BJ (cell line): ENCODE data around the gene PAGE2. TPM values are rescaled to one million over a fixed set of nuclear protein-coding genes. Genes with fewer than 3 reads are reported as not detected.

Source experiments
- CTCF ChIA-PET: fragments of 350-600 bp; formaldehyde crosslinking; extraction: SDS; loops from one replicate; lab custom pipeline; 2021; ENCODE audit warnings: antibody characterized with exemption, inconsistent platforms; lab: Yijun Ruan, JAX
- POLR2A ChIA-PET: fragments of 300-600 bp; sonication (Branson Sonifier 250); formaldehyde crosslinking; extraction: SDS; loops from one replicate; lab custom pipeline; 2021; ENCODE audit warnings: antibody characterized with exemption; lab: Charles Lee
- DNase-seq: peaks from one replicate; pipeline ENCODE4 v3.0.0-alpha.2; 2011; ENCODE audit warnings: low read depth
- H3K27me3 ChIP-seq: 2 replicates; pipeline ENCODE4 v1.6.0; 2011; ENCODE audit warnings: low read length; ENCODE audit not compliant: control insufficient read depth, insufficient read depth
- H3K36me3 ChIP-seq: 2 replicates; pipeline ENCODE4 v1.5.1; 2011; ENCODE audit warnings: low read length; ENCODE audit not compliant: control insufficient read depth, insufficient read depth
- H3K4me3 ChIP-seq: 2 replicates; pipeline ENCODE4 v1.5.1; 2011; ENCODE audit warnings: low read depth, mild to moderate bottlenecking, control low read depth, low read length
- CTCF ChIP-seq: IDR thresholded peaks from 2 replicates; pipeline ENCODE4 v1.5.1; 2011; ENCODE audit warnings: low read depth, mild to moderate bottlenecking, control low read depth, inconsistent platforms, low read length, moderate library complexity; ENCODE audit not compliant: insufficient read depth
- polyA plus RNA-seq: library from polyadenylated mRNA; depleted of rRNA; stranded (reverse); fragments of >200 nt; gene quantifications from 2 replicates; pipeline ENCODE4 v1.2.3, GENCODE V29; 2011

The PAGE2 gene
- polyA plus RNA-seq, 1 experiment: not detected

- POLR2A ChIA-PET: no interaction called here
Observed at GRCh38 chrX:55120761-55121358, 32.0 kb downstream of the PAGE2 start.

GRCh38 chrX:55123900-55124299, 35.1 kb downstream of the PAGE2 start:
- POLR2A ChIA-PET: no interaction called here
- Histone ChIP-seq H3K27me3 (peaks cover 1% of the 10 kb centered on the region; the same call in 1 of the 2 replicates), H3K4me3 (no peak overlapping the region), H3K36me3 (no peaks in the 10 kb centered on the region)
- CTCF ChIA-PET: no interaction called here
- no peak for DNase-seq
- TF ChIP-seq CTCF: no peak

More at GRCh38 chrX:55120761-55121358, 32.0 kb downstream of the PAGE2 start:
- no peak for DNase-seq
- Histone ChIP-seq H3K4me3 (no peak overlapping the region), H3K36me3 (no peaks in the 10 kb centered on the region), H3K27me3 (peaks cover 1% of the 10 kb centered on the region; the same call in 1 of the 2 replicates)
- no peak for TF ChIP-seq CTCF
- CTCF ChIA-PET: no interaction called here

- no peak for TF ChIP-seq CTCF
- H3K27me3 ChIP-seq: no peaks in the 10 kb centered on the region
- ChIA-PET CTCF (no interaction called here), POLR2A (no interaction called here)
- H3K4me3 ChIP-seq: no peak overlapping the region
- no peaks in the 10 kb centered on the region for H3K36me3 ChIP-seq
- DNase-seq: no peak
Observed at GRCh38 chrX:55127692-55128091, 38.9 kb downstream of the PAGE2 start.

- POLR2A ChIA-PET: no interaction called here
- no peak for TF ChIP-seq CTCF
- no peaks in the 10 kb centered on the region for H3K36me3 ChIP-seq
- DNase-seq: no peak
- CTCF ChIA-PET: no interaction called here
- no peak overlapping the region for H3K4me3 ChIP-seq
- H3K27me3 ChIP-seq: no peaks in the 10 kb centered on the region
Observed at GRCh38 chrX:55129361-55129760, 40.5 kb downstream of the PAGE2 start.

GRCh38 chrX:55130481-55130880, 41.7 kb downstream of the PAGE2 start:
- DNase-seq: no peak
- ChIA-PET CTCF (no interaction called here), POLR2A (no interaction called here)
- TF ChIP-seq CTCF: no peak
- no peaks in the 10 kb centered on the region for H3K27me3 ChIP-seq
- no peak overlapping the region for H3K4me3 ChIP-seq
- H3K36me3 ChIP-seq: no peaks in the 10 kb centered on the region
